ENCODE data around the gene EFHC2. TPM values are rescaled to one million over a fixed set of nuclear protein-coding genes. Genes with fewer than 3 reads are reported as not detected.

EFHC2 gene
- total and polyA plus RNA-seq, 2 of the 8 experiments (the other 6 are each of a cell fraction or from before 2014, with no cell fraction given): 1.8 to 3.4 TPM

GRCh38 chrX:44106864-44107263 is 236.6 kb downstream of the EFHC2 start:
- H2AK5ac ChIP-seq (ENCODE audit: low read depth, low read length): no peak overlapping the region
- WGBS, 2 experiments (ENCODE audit: extremely low coverage in 1 of 2, insufficient coverage in 1 of 2, insufficient read length in 1 of 2, insufficient replicate concordance in 2 of 2, low coverage in 1 of 2, low lambda C conversion rate in 2 of 2, missing lambda C conversion rate in 1 of 2): 90% methylated on average over 2 of the region's 2 CpGs; no CpG with 5 or more reads in 1 of the 2 experiments
- no peaks in the 10 kb centered on the region for H4K20me1 ChIP-seq (replicated peaks in 1 of 2; ENCODE audit: control insufficient read depth in 1 of 2, insufficient read depth in 2 of 2, low read length in 2 of 2)
- H3K79me1 ChIP-seq (ENCODE audit: low read depth, low read length): no peaks in the 10 kb centered on the region
- H3K23me2 ChIP-seq (ENCODE audit: low read depth, low read length): no peaks in the 10 kb centered on the region
- H2BK5ac ChIP-seq (ENCODE audit: low read depth, low read length): no peak overlapping the region
- no peak overlapping the region for H2AFZ ChIP-seq (ENCODE audit: low read length)
- H2BK15ac ChIP-seq (ENCODE audit: low read length): no peak overlapping the region
- ChIA-PET POLR2A (ENCODE audit: partially characterized antibody) (no interaction called here), CTCF (ENCODE audit: partially characterized antibody) (no interaction called here)
- no peak overlapping the region for H3K23ac ChIP-seq (ENCODE audit: insufficient read length)
- no peak overlapping the region for H2BK120ac ChIP-seq (replicated peaks; ENCODE audit: low read depth, low read length)
- no peak overlapping the region for H4K5ac ChIP-seq (ENCODE audit: insufficient read length, low read depth, low read length)
- no peak overlapping the region for H4K8ac ChIP-seq (ENCODE audit: extremely low read depth, insufficient read depth, low read length)
- no peak overlapping the region for H3K18ac ChIP-seq (ENCODE audit: extremely low read depth, low read length)
- H3K4me2 ChIP-seq (ENCODE audit: insufficient read depth in 1 of 2, low read depth in 2 of 2, low read length in 2 of 2): no peak overlapping the region
- no peaks in the 10 kb centered on the region for H3K79me2 ChIP-seq (ENCODE audit: control insufficient read depth in 1 of 2, insufficient read depth in 2 of 2, low read length in 2 of 2)
- no peak for TF ChIP-seq CTBP2 (IDR thresholded peaks at IDR 0.05; ENCODE audit: borderline replicate concordance, insufficient read depth, insufficient read length, low read length)
- no peak for TF ChIP-seq ASH2L (IDR thresholded peaks at IDR 0.05; ENCODE audit: low read length)
- no peak for TF ChIP-seq SRF (IDR thresholded peaks at IDR 0.05; ENCODE audit: low read depth, low read length)
- TF ChIP-seq E2F6 (IDR thresholded peaks at IDR 0.05): no peak
- no peak for TF ChIP-seq TBP (IDR thresholded peaks at IDR 0.05; ENCODE audit: low read depth, low read length)
- TF ChIP-seq POU5F1 (IDR thresholded peaks at IDR 0.05; ENCODE audit: low read depth, low read length): no peak
- H2BK12ac ChIP-seq (ENCODE audit: low read depth, low read length): no peak overlapping the region
- H3K4me1 ChIP-seq (replicated peaks in 1 of 4; ENCODE audit: control insufficient read depth in 3 of 4, insufficient read depth in 4 of 4, low read length in 3 of 4): no peaks in the 10 kb centered on the region
- H2BK20ac ChIP-seq (ENCODE audit: low read length): no peak overlapping the region
- no peak overlapping the region for H3K4ac ChIP-seq (replicated peaks; ENCODE audit: insufficient read length, low read depth, low read length)
- H3K36me3 ChIP-seq (ENCODE audit: control insufficient read depth in 2 of 4, insufficient read depth in 4 of 4, low read length in 3 of 4): no peaks in the 10 kb centered on the region
- H4K91ac ChIP-seq (replicated peaks; ENCODE audit: insufficient read length, low read length): no peak overlapping the region
- 0 out of 4 replicates have a peak, but pooled peaks cover 0 to 5% of the 10 kb centered on the region in 2 experiments for H3K9me3 ChIP-seq (ENCODE audit: insufficient read depth in 2 of 2, low read depth in 1 of 2, low read length in 1 of 2)
- H3K14ac ChIP-seq (ENCODE audit: insufficient read length): no peak overlapping the region
- no peak overlapping the region for H3K27ac ChIP-seq (ENCODE audit: low read depth, low read length)
- FAIRE-seq (no peak), DNase-seq (ENCODE audit: low read depth in 1 of 2, low spot score in 2 of 2) (no peak)
- H3K9ac ChIP-seq (replicated peaks in 1 of 4; ENCODE audit: extremely low read depth in 1 of 4, low read depth in 3 of 4, low read length in 3 of 4): no peak overlapping the region
- no peaks in the 10 kb centered on the region for H3K27me3 ChIP-seq (replicated peaks in 1 of 4; ENCODE audit: control insufficient read depth in 3 of 4, extremely low read depth in 1 of 4, insufficient read depth in 3 of 4, low read length in 3 of 4)
- H3K56ac ChIP-seq (replicated peaks; ENCODE audit: insufficient read length, low read depth, low read length): no peak overlapping the region
- no peak overlapping the region for H3K4me3 ChIP-seq (ENCODE audit: extremely low read depth in 1 of 4, insufficient read depth in 2 of 4, low read depth in 3 of 4, low read length in 4 of 4)
